GM23338 (cell line): ENCODE measurements around the gene TIE1. TPM values are rescaled to one million over a fixed set of nuclear protein-coding genes. Genes with fewer than 3 reads are reported as not detected.

Experiments used
- ATAC-seq: fragments of 200-7000 bp; cut with Tn5 transposase; 3 replicates; pipeline ENCODE4 v1.9.1; 2020
- DNase-seq: peaks from one replicate; pipeline ENCODE4 v3.0.0-alpha.2; 2015; ENCODE audit warnings: low spot score
- H2AFZ ChIP-seq: fragments of 200-600 bp; sonication (generic); 2 replicates; pipeline ENCODE4 v1.8.0; 2016; ENCODE audit warnings: antibody characterized with exemption, mild to moderate bottlenecking, moderate library complexity
- H3F3A ChIP-seq: fragments of 200-600 bp; sonication (generic); replicated peaks from 2 replicates; pipeline ENCODE4 v1.8.0; 2017; ENCODE audit warnings: antibody characterized with exemption, mixed run types, low read depth
- H3K27ac ChIP-seq: fragments of 200-600 bp; sonication (generic); 2 replicates; pipeline ENCODE4 v1.6.1; 2016; ENCODE audit warnings: low read depth
- H3K27me3 ChIP-seq: fragments of 200-600 bp; sonication (generic); 2 replicates; pipeline ENCODE4 v1.8.0; 2016; ENCODE audit warnings: mild to moderate bottlenecking, mixed run types, moderate library complexity; ENCODE audit not compliant: insufficient read depth
- H3K36me3 ChIP-seq: fragments of 200-600 bp; sonication (generic); 2 replicates; pipeline ENCODE4 v1.8.0; 2016; ENCODE audit warnings: mild to moderate bottlenecking; ENCODE audit not compliant: insufficient read depth
- H3K4me1 ChIP-seq: fragments of 200-600 bp; sonication (generic); 2 replicates; pipeline ENCODE4 v1.8.0; 2016; ENCODE audit warnings: mild to moderate bottlenecking, moderate library complexity; ENCODE audit not compliant: insufficient read depth
- H3K4me2 ChIP-seq: fragments of 200-600 bp; sonication (generic); 2 replicates; pipeline ENCODE4 v1.7.1; 2017; ENCODE audit warnings: mixed run types
- H3K4me3 ChIP-seq: fragments of 200-600 bp; sonication (generic); 2 replicates; pipeline ENCODE4 v1.6.1; 2016; ENCODE audit warnings: mixed run types
- H3K79me2 ChIP-seq: fragments of 200-600 bp; sonication (generic); replicated peaks from 2 replicates; pipeline ENCODE4 v1.8.0; 2017; ENCODE audit warnings: mild to moderate bottlenecking; ENCODE audit not compliant: insufficient read depth
- H3K9me2 ChIP-seq: fragments of 200-600 bp; sonication (generic); 2 replicates; pipeline ENCODE4 v1.8.0; 2017; ENCODE audit not compliant: insufficient read depth
- H4K20me1 ChIP-seq: fragments of 200-600 bp; sonication (generic); replicated peaks from 2 replicates; pipeline ENCODE4 v1.8.0; 2017; ENCODE audit warnings: mild to moderate bottlenecking; ENCODE audit not compliant: insufficient read depth
- H3K27ac Mint-ChIP-seq: 2 replicates; pipeline ENCODE4 v1.8.0; 2020; ENCODE audit warnings: inconsistent platforms, mild to moderate bottlenecking, moderate library complexity, mixed read lengths
- H3K27me3 Mint-ChIP-seq: 3 replicates; pipeline ENCODE4 v1.8.0; 2022; ENCODE audit warnings: low read depth, mild to moderate bottlenecking, moderate library complexity, mixed read lengths, inconsistent platforms; ENCODE audit not compliant: insufficient read depth, poor library complexity
- H3K36me3 Mint-ChIP-seq: 3 replicates; pipeline ENCODE4 v1.8.0; 2021; ENCODE audit warnings: low read depth, mild to moderate bottlenecking, inconsistent platforms, moderate library complexity, mixed read lengths
- H3K4me1 Mint-ChIP-seq: 3 replicates; pipeline ENCODE4 v1.8.0; 2020; ENCODE audit warnings: mild to moderate bottlenecking, inconsistent platforms, mixed read lengths
- H3K4me3 Mint-ChIP-seq: 3 replicates; pipeline ENCODE4 v1.8.0; 2021; ENCODE audit warnings: moderate library complexity, mild to moderate bottlenecking, inconsistent platforms, mixed read lengths
- H3K9me3 Mint-ChIP-seq: 3 replicates; pipeline ENCODE4 v1.8.0; 2020; ENCODE audit warnings: moderate library complexity, mild to moderate bottlenecking, inconsistent platforms, mixed read lengths
- CREB1 ChIP-seq: fragments of 250-450 bp; sonication (Bioruptor Pico); IDR thresholded peaks from 2 replicates; pipeline ENCODE4 v1.5.0; 2020; ENCODE audit warnings: low read depth, mild to moderate bottlenecking, moderate library complexity
- CTCF ChIP-seq, 2 experiments: fragments of 200-600 bp in 1 of 2; sonication (generic) in 1 of 2; conservative IDR thresholded peaks; 2 replicates each; pipeline versions ENCODE4 v1.5.1 to v1.6.1; 2016 to 2017; ENCODE audit warnings: antibody characterized with exemption in 2 of 2, low read depth in 2 of 2, mild to moderate bottlenecking in 2 of 2, moderate library complexity in 1 of 2
- ETS1 ChIP-seq: IDR thresholded peaks from 2 replicates; pipeline ENCODE4 v1.6.1; 2016; ENCODE audit warnings: antibody characterized with exemption
- EZH2 ChIP-seq: fragments of 200-600 bp; sonication (generic); IDR thresholded peaks from one replicate; pipeline ENCODE4 v1.8.0; 2017; ENCODE audit warnings: antibody characterized with exemption, mild to moderate bottlenecking, low read depth; ENCODE audit not compliant: unreplicated experiment
- EZH2phosphoT487 ChIP-seq: fragments of 200-600 bp; sonication (generic); IDR thresholded peaks from one replicate; pipeline ENCODE4 v1.8.1; 2018; ENCODE audit warnings: antibody characterized with exemption; ENCODE audit not compliant: unreplicated experiment
- JUNB ChIP-seq: IDR thresholded peaks from one replicate; pipeline ENCODE4 v1.6.1; 2016; ENCODE audit warnings: antibody characterized with exemption; ENCODE audit not compliant: unreplicated experiment
- NANOG ChIP-seq: IDR thresholded peaks from 2 replicates; pipeline ENCODE4 v1.6.1; 2016; ENCODE audit warnings: antibody characterized with exemption, borderline replicate concordance
- POLR2AphosphoS5 ChIP-seq: IDR thresholded peaks from 2 replicates; pipeline ENCODE4 v1.6.1; 2016; ENCODE audit warnings: antibody characterized with exemption, low read depth
- REST ChIP-seq: IDR thresholded peaks from one replicate; pipeline ENCODE4 v1.6.1; 2018; ENCODE audit warnings: antibody characterized with exemption; ENCODE audit not compliant: unreplicated experiment
- STAT1 ChIP-seq: IDR thresholded peaks from one replicate; pipeline ENCODE4 v1.6.1; 2016; ENCODE audit warnings: antibody characterized with exemption; ENCODE audit not compliant: unreplicated experiment
- ZNF114 ChIP-seq: fragments of 250-450 bp; sonication (Bioruptor Pico); IDR thresholded peaks from 2 replicates; pipeline ENCODE4 v1.5.0; 2020; ENCODE audit warnings: mild to moderate bottlenecking, moderate library complexity
- ZNF331 ChIP-seq: fragments of 250-450 bp; sonication (Bioruptor Pico); IDR thresholded peaks from 2 replicates; pipeline ENCODE4 v1.5.0; 2020; ENCODE audit warnings: low read depth, mild to moderate bottlenecking, moderate library complexity
- ZNF462 ChIP-seq: fragments of 250-450 bp; sonication (Bioruptor Pico); IDR thresholded peaks from 2 replicates; pipeline ENCODE4 v1.5.0; 2020; ENCODE audit warnings: mild to moderate bottlenecking, moderate library complexity
- polyA plus RNA-seq: library from polyadenylated mRNA; unstranded; fragments of >200 nt; fragmentation: Nextera tagmentation; extraction: Ambion mirVana; gene quantifications from 2 replicates; pipeline ENCODE4 v1.2.1, GENCODE V29; 2016
- total RNA-seq: library from RNA; depleted of rRNA; stranded (reverse); fragments of >200 nt; shearing (Covaris generic); gene quantifications from 2 replicates; pipeline ENCODE4 v1.2.3, GENCODE V29; 2014

The TIE1 gene
- total and polyA plus RNA-seq, 2 experiments from 2014 or later = 0.37 to 2.3 TPM

- Histone ChIP-seq H3K27ac (no peak overlapping the region), H3K27me3 (no peaks in the 10 kb centered on the region), H3K79me2 (no peaks in the 10 kb centered on the region), H3K4me1 (no peaks in the 10 kb centered on the region), H3K4me2 (no peak overlapping the region), H3K36me3 (no peaks in the 10 kb centered on the region; the same call in 1 of the 2 replicates), H3K9me2 (peaks cover 4% of the 10 kb centered on the region; the same call in 1 of the 2 replicates), H3K4me3 (no peak overlapping the region), H4K20me1 (no peaks in the 10 kb centered on the region), H2AFZ (no peak overlapping the region), H3F3A (no peaks in the 10 kb centered on the region)
- Mint-ChIP-seq H3K27me3 (no peaks in the 10 kb centered on the region), H3K9me3 (peaks cover 64% of the 10 kb centered on the region), H3K4me3 (no peak overlapping the region), H3K4me1 (no peaks in the 10 kb centered on the region), H3K36me3 (peaks cover 25% of the 10 kb centered on the region), H3K27ac (no peak overlapping the region)
- TF ChIP-seq ZNF114 (CRISPR knock-in tag) (no peak), EZH2 (no peak), NANOG (no peak), CREB1 (CRISPR knock-in tag) (no peak), STAT1 (no peak), JUNB (no peak), ETS1 (no peak), EZH2phosphoT487 (no peak), ZNF462 (CRISPR knock-in tag) (no peak), ZNF331 (no peak), CTCF (conservative IDR thresholded peaks at IDR 0.05; ENCODE audit: low read depth in 2 of 2) (no peak), POLR2AphosphoS5 (no peak), REST (no peak)
- DNase-seq = no peak
- no peak for ATAC-seq
Observed at GRCh38 chr1:43253173-43253572, 47.6 kb upstream of the TIE1 start.
